ENCODE measurements around the gene FOXO1.
A peak's percentile ranks its signal among the peaks of the same experiment; 100 is the strongest.

Gene FOXO1

DNA sequence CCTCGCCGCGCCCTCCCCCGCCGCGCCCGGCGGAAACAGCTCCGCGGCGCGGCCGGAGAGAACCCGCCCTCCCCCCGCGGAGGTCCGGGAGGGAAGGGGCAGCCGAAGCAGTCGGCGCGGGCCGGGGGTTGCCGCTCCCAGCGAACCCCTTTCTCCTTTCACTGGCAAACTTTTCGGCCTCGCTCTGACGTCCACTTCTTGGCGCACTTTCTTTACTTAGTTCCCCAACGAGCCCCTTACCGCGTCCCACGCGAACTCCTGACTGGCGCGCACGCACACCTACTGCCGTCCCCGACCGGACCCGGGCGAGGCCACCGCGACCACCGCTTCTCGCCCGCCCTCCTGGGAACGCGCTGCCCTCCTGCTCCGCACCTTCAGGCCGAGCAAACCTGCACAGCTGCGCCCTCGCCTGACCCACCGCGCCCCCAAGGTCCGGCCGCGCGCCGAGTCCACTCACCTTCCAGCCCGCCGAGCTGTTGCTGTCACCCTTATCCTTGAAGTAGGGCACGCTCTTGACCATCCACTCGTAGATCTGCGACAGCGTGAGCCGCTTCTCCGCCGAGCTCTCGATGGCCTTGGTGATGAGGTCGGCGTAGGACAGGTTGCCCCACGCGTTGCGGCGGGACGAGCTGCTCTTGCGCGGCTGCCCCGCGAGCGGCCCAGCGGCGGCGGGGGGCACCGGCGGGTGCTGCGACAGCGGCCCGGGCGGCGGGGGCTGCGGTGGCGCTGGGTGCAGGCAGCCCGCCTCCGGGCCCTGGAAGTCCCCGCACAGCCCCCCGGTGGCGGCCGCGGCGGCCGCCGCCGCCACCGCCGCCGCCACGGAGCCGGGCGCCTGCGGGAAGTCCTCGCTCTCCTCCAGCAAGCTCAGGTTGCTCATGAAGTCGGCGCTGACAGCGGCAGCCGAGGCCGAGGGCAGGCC lies 1.1 kb downstream of the FOXO1 start:
- peak; percentile 60 for DNase-seq

DNA sequence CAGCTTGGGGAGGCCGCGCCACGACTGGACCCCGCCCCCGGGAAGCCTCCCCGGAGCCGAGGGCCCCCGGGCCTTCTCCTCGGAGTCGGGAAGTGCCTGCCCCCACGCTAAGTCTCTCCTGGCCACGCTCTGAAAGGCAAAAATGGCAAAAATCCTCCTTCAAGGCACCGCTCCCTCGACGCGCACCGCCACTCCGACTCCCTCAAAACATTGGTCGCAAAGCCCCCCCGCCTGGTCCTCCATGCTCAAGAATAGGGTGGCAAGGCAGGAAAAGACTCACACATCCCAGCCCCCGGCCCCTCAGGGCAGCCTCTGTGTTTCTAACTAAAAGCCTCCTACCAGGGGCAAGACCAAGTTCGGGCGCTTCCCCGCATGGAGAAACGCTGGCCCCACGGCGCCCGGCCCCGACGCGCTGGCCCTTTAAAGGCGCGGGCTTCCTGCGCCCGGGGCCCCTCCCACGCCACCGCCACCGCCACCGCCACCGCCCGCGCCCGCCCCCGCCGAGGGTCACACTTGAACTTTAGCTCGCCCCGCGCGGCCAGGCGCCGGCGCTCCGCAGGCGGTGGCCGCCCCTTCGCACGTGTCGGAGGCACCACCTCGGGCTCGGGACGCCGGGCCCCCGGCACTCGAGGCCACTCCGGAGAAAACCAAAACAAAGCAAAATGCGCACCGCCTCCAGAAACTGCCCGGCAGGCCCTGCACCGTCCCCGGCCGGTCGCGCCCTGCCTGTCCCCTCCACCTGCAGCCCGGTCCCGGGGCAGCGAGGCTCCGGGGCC lies 1.9 kb downstream of the FOXO1 start:
- DNase-seq: peak; percentile 69

- peak; percentile 82 for DNase-seq
These were observed 2.4 kb downstream of the FOXO1 start for GRCh38 chr13:40664100-40664349.

- no peak for DNase-seq
These were observed 3.6 kb downstream of the FOXO1 start for GRCh38 chr13:40662866-40663265.

- no peak for DNase-seq
These were observed 4.4 kb downstream of the FOXO1 start for GRCh38 chr13:40661875-40662665.

- DNase-seq: no peak
These were observed 5.7 kb downstream of the FOXO1 start for GRCh38 chr13:40660692-40661091.

GRCh38 chr13:40660141-40660664 lies 6.2 kb downstream of the FOXO1 start:
- DNase-seq: no peak

DNA sequence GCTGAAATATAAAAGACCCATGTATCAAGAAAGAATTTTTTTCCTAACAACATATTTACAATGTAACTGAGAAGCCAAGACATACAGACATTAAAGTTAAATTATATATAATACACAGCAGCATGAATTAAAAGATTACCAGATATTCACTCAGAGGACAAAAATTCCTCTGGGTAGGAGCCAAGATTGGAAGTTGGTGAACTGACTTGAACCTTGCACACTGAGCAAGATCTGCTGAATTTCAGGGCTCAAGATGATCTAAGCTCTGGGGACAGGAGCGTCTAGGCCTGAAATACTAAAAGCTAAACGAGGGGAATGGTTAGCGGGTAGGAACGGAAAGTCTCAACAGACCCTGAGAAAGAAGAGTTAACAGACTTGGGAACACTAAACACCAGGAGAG lies 8.5 kb downstream of the FOXO1 start:
- no peak for DNase-seq

DNA sequence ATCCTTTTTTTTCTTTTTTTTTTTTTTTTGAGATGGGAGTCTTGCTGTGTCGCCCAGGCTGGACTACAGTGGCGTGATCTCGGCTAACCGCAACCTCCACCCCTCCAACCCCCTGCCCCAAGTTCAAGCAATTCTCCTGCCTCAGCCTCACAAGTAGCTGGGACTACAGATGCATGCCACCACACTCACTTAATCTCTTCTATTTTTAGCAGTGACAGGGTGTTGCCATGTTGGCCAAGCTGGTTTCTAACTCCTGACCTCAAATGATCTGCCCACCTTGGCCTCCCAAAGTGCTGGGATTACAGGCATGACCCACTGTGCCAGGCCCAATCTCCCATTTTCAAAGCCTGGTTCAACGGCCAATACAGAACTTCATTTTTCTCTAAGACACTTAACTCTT lies 9.1 kb downstream of the FOXO1 start:
- DNase-seq: no peak

- no peak for DNase-seq
These were observed 10.1 kb downstream of the FOXO1 start for GRCh38 chr13:40656358-40656757.

GRCh38 chr13:40653527-40654318 lies 12.7 kb downstream of the FOXO1 start:
- peak; percentile 45 for DNase-seq

DNA sequence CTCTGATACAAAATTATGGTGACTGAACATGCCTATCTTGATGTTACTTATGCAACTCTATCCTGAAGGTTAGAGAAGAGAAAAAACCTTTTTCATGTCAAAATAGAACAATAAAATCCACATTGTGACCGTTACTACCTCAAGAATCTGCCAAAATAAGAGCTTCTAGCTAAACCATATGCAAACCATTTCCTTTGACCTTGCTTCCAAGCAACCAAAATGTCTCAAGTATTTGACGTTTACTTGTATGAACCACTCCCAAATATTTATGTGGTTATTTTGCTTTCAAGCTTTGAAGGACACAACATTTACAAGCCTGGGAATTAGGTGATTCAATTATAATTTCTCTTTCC lies 13.9 kb downstream of the FOXO1 start:
- DNase-seq: no peak

GRCh38 chr13:40651866-40652587 lies 14.4 kb downstream of the FOXO1 start:
- DNase-seq: no peak

GRCh38 chr13:40648841-40649240 lies 17.6 kb downstream of the FOXO1 start:
- DNase-seq: no peak

GRCh38 chr13:40648040-40648439 lies 18.4 kb downstream of the FOXO1 start:
- DNase-seq: no peak

- DNase-seq: no peak
These were observed 21.4 kb downstream of the FOXO1 start for GRCh38 chr13:40644838-40645604.

GRCh38 chr13:40640845-40641458 lies 25.5 kb downstream of the FOXO1 start:
- peak; percentile 48 for DNase-seq

DNA sequence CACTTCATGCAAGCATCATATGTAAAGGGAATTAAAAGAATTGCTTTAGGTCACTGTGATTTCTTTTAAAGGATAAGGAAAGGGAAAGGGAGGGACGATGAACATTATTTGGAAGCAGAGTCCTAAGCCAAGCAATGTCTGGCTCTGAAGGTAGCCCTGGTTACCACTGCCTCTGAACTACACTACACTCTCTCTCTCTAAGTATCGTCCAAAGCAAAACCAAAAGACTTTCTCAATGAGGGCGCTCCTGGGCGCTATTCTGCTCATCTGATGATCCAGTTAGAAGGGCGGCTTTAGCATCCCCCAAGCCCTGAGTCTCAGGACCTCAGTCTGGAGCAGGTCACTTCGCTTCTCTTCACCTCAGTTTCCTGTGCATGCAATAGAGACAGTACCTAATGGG lies 26.2 kb downstream of the FOXO1 start:
- no peak for DNase-seq

DNA sequence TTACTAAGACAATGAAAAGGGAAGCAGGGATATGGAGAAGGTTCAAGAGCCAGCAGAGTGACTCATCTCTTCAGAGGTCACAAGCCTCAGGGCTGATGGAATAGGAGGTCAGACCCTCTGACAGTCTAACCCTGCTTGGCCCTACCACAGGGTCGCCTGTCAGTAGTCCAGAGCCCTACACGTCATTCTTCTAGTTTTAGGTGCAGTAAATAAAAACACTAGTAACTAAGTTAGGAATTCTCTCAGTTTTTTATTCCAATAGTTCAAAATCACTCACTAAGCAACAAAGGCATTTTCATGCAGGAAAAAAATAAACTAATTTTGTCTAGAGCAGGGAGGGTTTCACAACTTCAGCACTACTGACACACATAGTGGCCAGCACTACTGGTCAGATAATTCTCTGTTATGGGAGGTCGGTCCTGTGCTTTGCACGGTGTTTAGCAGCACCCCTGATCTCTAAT lies 27.2 kb downstream of the FOXO1 start:
- no peak for DNase-seq

DNA sequence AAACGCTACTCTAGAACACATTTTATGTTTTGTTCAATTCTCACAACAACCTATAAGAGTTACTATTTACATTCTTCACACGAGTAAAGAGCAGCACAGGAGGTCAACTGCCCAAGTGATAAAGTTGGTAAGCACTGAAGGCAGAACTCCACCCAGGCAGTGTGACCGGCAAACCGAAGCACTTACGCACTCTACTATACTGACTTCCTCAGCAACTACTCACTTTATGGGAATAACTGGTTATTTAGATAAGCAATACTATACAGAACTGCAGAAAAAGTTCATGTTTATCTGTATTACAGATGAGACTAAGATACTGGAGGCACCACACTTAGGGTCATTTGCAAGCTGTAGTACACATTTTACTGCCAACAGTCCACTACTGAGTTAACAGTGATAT lies 28.8 kb downstream of the FOXO1 start:
- no peak for DNase-seq

Measured in CD4-positive, alpha-beta T cell treated with Interleukin-10 for 1 hour (primary cell).